ENCODE results near the gene KPNA6. TPM values are rescaled to one million over a fixed set of nuclear protein-coding genes. Genes with fewer than 3 reads are reported as not detected.

Gene KPNA6
- total RNA-seq: 38.9 TPM

GRCh38 chr1:32107742-32108661 is at the start of gene KPNA6:
Gene KPNA6, plus strand, starts transcription at chr1:32108056. Its CDS starts 75 bp downstream, at chr1:32108131.

GRCh38 chr1:32072622-32073298 is 35.1 kb upstream of the KPNA6 start, which contains the start of gene TMEM39B:
Gene TMEM39B, plus strand, starts transcription at chr1:32072939. Its CDS starts 109 bp downstream, at chr1:32073048.

GRCh38 chr1:32179443-32180185 is 71.8 kb downstream of the KPNA6 start, which contains the start of gene TXLNA:
Gene TXLNA, plus strand, starts transcription at chr1:32179675. Its CDS starts 671 bp downstream, at chr1:32180346.

DNA sequence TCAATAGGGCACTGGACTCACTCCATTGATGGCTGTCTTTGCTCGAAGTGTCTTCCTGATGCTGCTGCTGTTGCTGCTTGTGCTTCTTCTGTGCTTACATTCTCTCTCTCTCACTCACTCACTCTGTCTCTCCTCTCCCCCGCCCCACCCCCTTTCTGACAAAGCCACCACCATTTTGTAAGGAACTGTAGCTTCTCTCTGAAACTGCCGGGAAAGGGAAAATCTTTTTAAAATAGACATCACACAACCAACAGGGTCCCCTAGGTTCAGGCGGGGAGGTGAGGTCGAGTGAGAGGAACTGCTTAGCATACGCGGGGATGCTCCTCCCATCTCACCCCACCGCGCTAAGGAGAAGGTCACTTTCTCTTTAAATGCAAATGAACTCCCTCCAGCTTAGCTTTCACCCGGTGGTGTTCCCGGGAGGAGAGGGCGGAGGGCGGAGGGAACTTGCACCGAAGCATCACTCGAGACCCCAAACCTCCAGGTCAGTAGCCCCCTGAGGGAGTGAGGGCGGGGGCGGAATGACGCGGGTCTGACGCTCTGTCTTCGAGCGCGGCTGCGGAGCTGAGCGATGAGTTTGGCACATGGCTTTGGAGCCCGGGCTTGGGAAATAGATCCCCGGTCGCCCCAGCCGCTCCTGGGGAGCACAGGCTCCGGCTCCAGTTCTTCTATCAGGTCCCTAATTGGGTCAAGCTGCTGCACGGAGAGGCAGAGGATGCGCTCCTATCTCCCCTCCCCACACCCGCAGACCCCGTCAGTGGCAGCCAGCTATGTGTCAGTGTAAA is 92.6 kb downstream of the KPNA6 start, which contains the start of gene CCDC28B:
Gene CCDC28B (plus strand): TSS at position 370 of the 785 bp plus-strand sequence. CDS start 1,341 bp downstream, outside the sequence.

DNA sequence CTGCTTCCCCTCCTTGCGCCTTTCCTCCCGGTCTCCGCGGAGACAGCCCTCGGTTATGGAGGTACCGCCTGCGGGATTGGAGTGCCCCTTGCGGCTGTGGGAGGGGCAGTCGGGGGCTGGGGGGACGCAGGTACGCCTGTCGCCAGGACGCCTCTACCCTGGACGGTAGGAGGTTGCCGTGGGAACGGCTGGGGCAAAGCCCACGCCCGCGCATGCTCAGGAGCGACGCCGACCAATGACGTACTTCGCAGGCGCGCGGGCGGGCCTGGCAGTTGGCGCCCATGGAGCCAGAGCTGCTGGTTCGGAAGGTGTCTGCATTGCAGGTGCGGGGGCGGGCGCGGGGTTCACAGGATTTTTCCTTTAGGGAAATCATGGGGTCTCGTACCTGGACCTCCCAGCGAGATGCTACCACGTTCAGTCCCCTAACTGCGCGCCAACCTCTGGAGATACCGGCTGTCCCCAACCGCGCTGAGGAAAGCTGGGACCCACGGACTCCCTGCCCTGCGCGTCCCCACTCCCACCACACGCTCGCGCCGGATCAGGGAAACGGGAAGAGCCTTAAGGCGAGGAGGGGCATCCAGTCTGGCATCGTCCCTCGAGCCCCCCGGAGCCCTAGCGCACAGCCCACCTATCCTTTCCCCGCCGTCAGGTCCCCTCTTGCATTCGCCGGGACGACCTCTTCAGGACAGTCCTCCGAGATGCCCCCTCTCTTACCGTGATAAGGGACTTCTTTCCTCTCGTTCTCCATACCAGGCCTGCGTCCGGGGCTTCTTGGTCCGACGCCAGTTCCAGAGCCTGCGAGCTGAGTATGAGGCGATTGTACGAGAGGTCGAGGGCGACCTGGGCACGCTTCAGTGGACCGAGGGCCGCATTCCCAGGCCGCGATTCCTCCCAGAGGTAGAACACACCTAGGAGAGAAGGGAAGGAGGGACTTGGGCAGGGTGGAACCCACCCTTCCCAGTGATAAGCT is 97.8 kb downstream of the KPNA6 start, which contains the start of gene IQCC:
Gene IQCC (plus strand): TSS at position 271 of the 970 bp plus-strand sequence. CDS start 11 bp downstream, at position 282.

GRCh38 chr1:32208891-32209328 is 101.1 kb downstream of the KPNA6 start, which contains the start of gene DCDC2B:
Gene DCDC2B, plus strand, starts transcription at chr1:32209089. Its CDS starts 5 bp downstream, at chr1:32209094.

GRCh38 chr1:32221980-32222755 is 114.3 kb downstream of the KPNA6 start, which contains the start of the genes EIF3I and TMEM234:
Gene EIF3I, plus strand, starts transcription at chr1:32222407. Its CDS starts 35 bp downstream, at chr1:32222442.
Gene TMEM234, minus strand, starts transcription at chr1:32222353. Its CDS starts 31 bp downstream, at chr1:32222322.

Other genes with a start within 250 kb of the KPNA6 start
- 272 TPM for gene PTP4A2, start 169.7 kb upstream of the KPNA6 start, total RNA-seq
- gene KHDRBS1, start 94.2 kb upstream of the KPNA6 start, total RNA-seq: 146 TPM
- 6.7 TPM for gene TMEM39B, start 35.1 kb upstream of the KPNA6 start, total RNA-seq
- 44.8 TPM for gene TXLNA, start 71.6 kb downstream of the KPNA6 start, total RNA-seq
- gene CCDC28B, start 92.5 kb downstream of the KPNA6 start, total RNA-seq: 19.8 TPM
- gene IQCC, start 97.6 kb downstream of the KPNA6 start, total RNA-seq: 5.9 TPM
- gene DCDC2B, start 101.0 kb downstream of the KPNA6 start, total RNA-seq: not detected
- 18.8 TPM for gene TMEM234, start 114.3 kb downstream of the KPNA6 start, total RNA-seq
- 133 TPM for gene EIF3I, start 114.4 kb downstream of the KPNA6 start, total RNA-seq
- gene FAM167B, start 139.2 kb downstream of the KPNA6 start, total RNA-seq: 2.1 TPM
- 1.4 TPM for gene LCK, start 143.2 kb downstream of the KPNA6 start, total RNA-seq
- 65.0 TPM for gene HDAC1, start 184.0 kb downstream of the KPNA6 start, total RNA-seq
- gene MARCKSL1, start 228.2 kb downstream of the KPNA6 start, total RNA-seq: 159 TPM